HG02759 (cell line): ENCODE results near the gene ADAM12.
"Not testable (repeated sequence)": the region's sequence is repeated elsewhere in the genome, so short reads cannot be mapped to it uniquely, and the experiment has no call there.

Experiments
- ATAC-seq: cut with Tn5 transposase; IDR thresholded peaks from one replicate; pipeline ENCODE4 v1.9.1; 2021; ENCODE audit warnings: mild to moderate bottlenecking, moderate library complexity; ENCODE audit not compliant: unreplicated experiment

The ADAM12 gene

DNA sequence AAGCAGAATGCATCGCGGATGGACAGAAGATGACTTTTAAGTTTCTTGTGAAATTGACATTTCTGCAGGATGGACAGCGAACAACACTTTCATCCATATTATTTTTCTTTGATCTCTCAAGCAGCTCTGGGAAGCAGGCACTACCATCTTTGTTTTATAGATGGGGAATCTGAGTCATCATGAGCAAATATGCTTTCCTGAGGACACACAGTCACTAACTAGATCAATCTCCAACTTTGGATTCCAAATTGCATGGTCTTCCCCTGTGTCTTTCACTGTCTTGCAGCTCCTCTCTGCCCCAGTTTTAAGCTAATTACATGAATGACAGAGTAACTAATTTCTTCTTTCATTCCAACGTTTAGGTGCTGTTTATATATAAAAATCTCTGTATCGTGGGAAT lies 201.5 kb downstream of the ADAM12 start:
- no peak for ATAC-seq

GRCh38 chr10:126185676-126186447 lies 202.4 kb downstream of the ADAM12 start:
- ATAC-seq = no peak

DNA sequence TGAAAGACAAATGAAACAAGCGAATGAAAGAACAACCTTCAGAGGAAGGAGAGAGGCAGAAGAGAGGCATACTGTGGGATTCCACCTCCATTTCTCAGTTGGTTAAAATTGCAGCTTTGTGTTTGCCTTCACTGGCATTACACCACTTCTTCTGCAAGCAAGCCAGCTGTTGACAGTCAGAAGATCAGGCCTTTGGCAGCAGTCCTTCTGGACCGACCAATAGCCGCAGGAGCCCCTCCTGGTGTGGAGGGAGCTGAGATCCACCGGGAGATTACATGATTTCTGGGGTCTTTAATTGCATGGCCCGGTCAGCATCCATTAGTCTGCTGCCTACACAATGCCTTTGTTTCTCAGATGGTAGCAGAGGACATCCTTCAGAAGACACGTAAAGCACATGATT lies 206.7 kb downstream of the ADAM12 start:
- no peak for ATAC-seq

GRCh38 chr10:126179637-126180036 lies 208.6 kb downstream of the ADAM12 start:
- ATAC-seq = peak; percentile 83

- no peak for ATAC-seq
Measured at GRCh38 chr10:126177417-126178030, 210.8 kb downstream of the ADAM12 start.

- no peak for ATAC-seq
Measured at GRCh38 chr10:126175641-126176262, 212.5 kb downstream of the ADAM12 start.

DNA sequence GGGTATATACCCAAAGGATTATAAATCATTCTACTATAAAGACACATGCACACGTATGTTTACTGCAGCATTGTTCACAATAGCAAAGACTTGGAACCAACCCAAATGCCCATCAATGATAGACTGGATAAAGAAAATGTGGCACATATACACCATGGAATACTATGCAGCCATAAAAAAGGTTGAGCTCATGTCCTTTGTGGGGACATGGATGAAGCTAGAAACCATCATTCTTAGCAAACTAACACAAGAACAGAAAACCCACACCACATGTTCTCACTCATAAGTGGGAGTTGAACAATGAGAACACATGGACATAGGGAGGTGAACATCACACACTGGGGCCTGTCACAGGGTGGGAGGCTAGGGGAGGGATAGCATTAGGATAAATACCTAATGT lies 215.5 kb downstream of the ADAM12 start:
- not testable (repeated sequence) for ATAC-seq

DNA sequence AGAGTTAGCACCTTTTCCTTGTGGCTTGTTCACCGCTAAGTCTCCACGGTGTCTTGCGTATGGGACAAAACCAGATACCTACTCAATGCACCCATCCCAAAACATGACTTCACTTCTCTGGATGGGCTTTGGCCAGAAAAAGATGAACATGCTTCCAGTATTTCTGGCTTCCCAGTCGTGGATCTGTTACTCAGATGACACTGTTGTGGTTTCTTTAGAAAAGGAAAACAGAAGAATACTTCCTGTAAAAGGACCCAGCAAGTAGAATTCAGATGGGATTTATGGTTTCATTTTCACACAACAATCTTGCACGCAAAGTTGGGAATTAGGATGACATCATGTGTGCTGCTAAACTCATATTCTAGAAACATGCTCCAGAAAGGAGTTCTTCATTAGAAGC lies 216.7 kb downstream of the ADAM12 start:
- ATAC-seq = no peak

DNA sequence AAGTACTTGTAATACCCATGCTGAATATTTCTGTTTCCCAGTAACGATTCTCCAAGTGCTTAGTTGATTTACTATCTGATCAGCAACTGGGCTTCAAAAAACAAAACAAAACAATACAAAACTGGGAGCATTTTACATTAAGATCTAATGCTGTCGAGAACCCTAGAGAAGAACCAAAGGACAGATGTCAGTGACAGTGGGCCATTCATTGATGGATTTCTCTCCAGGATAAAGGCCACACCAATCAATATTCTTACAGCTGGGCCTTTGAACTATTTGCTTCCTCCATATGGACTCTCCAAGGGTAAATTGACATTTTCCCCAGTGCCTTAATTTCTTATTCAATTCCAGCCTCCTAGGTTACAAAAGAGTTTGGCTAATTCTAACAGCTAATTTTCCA lies 217.5 kb downstream of the ADAM12 start:
- no peak for ATAC-seq

DNA sequence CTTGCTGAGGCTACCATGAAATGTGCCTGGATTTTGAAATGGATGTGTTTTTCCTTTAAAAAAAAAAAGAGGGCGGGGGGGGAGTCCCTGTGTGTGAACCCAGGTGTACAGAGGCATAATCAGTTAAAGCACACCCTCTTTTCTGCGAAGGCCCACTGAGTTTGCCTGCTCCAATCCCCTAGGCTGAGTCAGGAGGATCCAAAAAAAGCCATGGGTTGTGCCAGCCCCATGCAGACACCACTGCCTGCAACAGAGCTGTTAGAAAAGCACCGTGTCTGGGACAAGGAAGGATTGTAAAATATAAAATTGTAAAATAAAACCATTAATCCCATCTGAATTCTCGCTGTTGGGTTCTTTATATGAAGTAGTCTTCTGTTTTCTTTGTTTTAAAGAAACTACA lies 217.9 kb downstream of the ADAM12 start:
- no peak for ATAC-seq

GRCh38 chr10:126169899-126170298 lies 218.4 kb downstream of the ADAM12 start:
- no peak for ATAC-seq

DNA sequence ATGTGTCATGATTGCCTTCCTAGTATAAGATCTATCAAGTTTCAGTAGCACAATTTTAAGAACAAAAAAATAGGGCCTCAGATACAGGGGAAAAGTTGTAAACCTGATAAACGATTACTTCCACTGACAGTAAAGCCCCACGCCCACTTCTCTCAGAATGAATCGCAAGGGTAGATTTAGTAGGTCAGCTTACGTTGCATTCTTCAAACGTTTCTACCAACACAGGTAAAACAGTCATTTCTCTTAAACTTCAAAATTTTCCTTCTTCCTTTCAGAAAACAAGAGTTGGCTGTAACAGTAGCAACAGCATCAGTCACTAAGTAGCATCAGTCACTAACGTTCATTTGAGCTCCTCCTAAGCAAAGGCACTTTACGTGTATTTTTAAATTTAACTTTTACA lies 221.5 kb downstream of the ADAM12 start:
- ATAC-seq = no peak

DNA sequence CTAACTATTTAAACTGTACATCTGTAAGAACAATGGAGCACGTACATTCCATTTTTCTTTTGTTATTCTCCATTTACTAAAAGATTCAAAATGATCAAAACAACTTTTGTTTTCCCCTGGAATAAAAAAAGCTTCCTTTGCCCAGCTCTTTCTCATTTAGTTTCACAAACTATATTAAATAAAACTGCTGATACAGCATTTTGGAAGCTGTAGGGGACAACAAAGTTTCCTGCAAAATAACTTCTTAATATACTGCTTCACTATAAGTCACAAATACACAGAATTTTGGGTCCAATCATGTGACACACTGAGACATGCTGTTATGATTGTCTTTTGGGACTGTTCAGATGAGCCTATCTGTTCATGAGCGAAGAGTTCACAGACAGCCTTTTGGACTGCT lies 222.4 kb downstream of the ADAM12 start:
- ATAC-seq = no peak

DNA sequence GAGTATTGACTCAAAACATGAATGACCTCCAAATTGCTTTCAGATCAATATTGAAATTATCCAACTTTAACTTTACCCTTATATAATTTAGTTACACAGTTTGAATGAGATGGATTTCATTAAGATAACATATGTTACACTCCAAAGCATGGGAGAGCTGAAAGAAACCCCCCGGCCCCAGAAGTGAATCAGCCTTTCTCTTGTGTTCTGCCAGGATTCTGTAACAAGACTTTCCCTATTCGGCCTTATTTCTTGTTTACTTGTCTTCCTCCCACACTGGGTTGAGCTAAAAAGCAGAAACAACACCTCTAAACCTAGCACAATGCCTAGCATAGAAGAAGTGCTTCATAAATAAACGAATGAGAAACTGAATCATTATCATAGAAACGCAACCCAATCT lies 224.8 kb downstream of the ADAM12 start:
- no peak for ATAC-seq

GRCh38 chr10:126161691-126162090 lies 226.6 kb downstream of the ADAM12 start:
- ATAC-seq = no peak

- no peak for ATAC-seq
Measured at GRCh38 chr10:126160971-126161630, 227.2 kb downstream of the ADAM12 start.

DNA sequence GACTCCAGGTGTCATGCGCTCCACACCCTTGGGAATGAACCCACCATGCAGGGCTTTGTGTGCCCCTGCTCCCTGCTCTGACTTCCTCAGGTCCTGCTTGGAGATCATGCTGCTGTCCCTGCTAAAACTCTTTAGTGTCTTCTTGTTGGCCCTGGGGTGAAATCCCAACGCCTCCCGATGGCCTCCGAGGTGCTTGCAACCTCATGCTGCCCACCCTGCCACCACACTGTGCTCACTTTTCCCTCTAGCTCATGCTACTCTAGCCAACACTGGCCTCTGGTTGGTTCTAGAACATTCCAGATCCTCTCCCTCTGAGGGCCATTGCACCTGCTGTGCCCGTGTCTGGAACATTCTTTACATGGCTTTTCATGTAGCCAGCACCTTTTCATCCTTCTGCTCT lies 227.7 kb downstream of the ADAM12 start:
- ATAC-seq = no peak

DNA sequence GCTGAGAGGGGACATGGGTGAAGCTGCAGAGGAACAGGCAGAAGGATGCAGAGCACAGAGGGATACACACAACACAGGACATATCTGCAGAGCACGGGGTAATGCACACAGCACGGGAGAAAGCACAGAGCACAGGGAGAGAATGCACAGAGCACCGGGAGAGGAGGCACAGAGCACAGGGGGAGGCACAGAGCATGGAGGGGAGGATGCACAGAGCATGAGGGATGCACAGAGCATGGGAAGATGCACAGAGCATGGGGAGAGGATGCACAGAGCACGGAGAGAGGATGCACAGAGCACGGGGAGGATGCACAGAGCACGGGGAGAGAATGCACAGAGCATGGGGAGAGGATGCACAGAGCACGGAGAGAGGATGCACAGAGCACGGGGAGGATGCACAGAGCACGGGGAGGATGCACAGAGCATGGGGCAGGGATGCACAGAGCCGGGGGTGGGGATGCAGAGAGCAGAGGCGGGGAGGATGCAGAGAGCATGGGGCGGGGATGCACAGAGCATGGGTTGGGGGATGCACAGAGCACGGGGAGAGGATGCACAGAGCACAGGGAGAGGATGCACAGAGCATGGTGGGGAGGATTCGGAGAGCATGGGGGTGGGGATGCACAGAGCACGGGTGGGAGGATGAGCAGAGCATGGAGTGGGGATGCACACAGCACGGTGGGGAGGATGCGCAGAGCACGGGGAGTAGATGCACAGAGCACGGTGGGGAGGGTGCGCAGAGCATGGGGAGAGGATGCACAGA lies 230.0 kb downstream of the ADAM12 start:
- no peak for ATAC-seq

- ATAC-seq = no peak
Measured at GRCh38 chr10:126157189-126157588, 231.1 kb downstream of the ADAM12 start.

GRCh38 chr10:126156503-126156902 lies 231.8 kb downstream of the ADAM12 start:
- no peak for ATAC-seq

DNA sequence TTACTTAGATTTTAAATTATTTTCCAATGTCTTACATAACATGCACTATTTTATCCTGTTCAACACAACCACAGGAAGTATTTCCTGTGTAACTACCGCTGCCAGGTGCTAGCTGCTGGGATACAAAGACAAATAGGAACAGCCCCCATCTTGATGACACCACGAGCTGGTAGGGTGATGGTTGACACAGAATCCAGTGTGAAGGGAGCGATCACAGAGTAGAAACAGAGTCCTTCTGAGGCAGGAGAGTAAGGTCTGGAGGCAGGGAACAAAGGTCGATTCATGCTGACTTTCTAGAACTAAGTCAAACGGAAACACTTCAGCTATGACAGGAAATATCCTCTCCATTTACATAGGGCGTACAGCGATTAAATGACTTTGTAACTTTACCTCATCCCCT lies 232.3 kb downstream of the ADAM12 start:
- no peak for ATAC-seq
